ENCODE data around the gene ADM. TPM values are rescaled to one million over a fixed set of nuclear protein-coding genes. Genes with fewer than 3 reads are reported as not detected.

ADM gene
- total and polyA plus RNA-seq, 2 donors from 2014 or later, result 14.4 to 80.9 TPM

- no peak for DNase-seq
Measured at GRCh38 chr11:10291801-10292638, 12.9 kb upstream of the ADM start.

GRCh38 chr11:10293423-10294289 is 11.2 kb upstream of the ADM start, which contains the start of gene SBF2:
Gene SBF2 (minus strand): TSS chr11:10294219. CDS start chr11:10294069, 150 bp downstream.
- Histone ChIP-seq H3K4me1 (ENCODE audit: control insufficient read depth in 2 of 3, insufficient read depth in 2 of 3, low read depth in 1 of 3, low read length in 3 of 3) (peaks cover 0 to 15% (median 14%) of the 10 kb centered on the region in 3 donors), H3K27me3 (ENCODE audit: control insufficient read depth, insufficient read depth, low read length) (no peaks in the 10 kb centered on the region), H3K9ac (ENCODE audit: low read length in 3 of 3) (peak within 1 kb of the TSS; percentile 87 to 93 (median 90)), H3K9me3 (ENCODE audit: control insufficient read depth in 2 of 3, insufficient read depth in 1 of 3, low read length in 3 of 3) (no peaks in the 10 kb centered on the region), H3K27ac (ENCODE audit: low read depth in 2 of 2, low read length in 2 of 2) (peak within 1 kb of the TSS; percentile 98), H3K36me3 (ENCODE audit: control insufficient read depth in 2 of 3, insufficient read depth in 3 of 3, low read length in 3 of 3) (no peaks in the 10 kb centered on the region), H3K4me3 (ENCODE audit: low read length in 3 of 3) (peak within 1 kb of the TSS; percentile 84 to 93 (median 88))
- no peak for FAIRE-seq
- intact Hi-C loops (cut with DNase I), result no loop called here
- DNase-seq, result peak; percentile 91 to 95 (median 93)
- TF ChIP-seq, protein P1, sequence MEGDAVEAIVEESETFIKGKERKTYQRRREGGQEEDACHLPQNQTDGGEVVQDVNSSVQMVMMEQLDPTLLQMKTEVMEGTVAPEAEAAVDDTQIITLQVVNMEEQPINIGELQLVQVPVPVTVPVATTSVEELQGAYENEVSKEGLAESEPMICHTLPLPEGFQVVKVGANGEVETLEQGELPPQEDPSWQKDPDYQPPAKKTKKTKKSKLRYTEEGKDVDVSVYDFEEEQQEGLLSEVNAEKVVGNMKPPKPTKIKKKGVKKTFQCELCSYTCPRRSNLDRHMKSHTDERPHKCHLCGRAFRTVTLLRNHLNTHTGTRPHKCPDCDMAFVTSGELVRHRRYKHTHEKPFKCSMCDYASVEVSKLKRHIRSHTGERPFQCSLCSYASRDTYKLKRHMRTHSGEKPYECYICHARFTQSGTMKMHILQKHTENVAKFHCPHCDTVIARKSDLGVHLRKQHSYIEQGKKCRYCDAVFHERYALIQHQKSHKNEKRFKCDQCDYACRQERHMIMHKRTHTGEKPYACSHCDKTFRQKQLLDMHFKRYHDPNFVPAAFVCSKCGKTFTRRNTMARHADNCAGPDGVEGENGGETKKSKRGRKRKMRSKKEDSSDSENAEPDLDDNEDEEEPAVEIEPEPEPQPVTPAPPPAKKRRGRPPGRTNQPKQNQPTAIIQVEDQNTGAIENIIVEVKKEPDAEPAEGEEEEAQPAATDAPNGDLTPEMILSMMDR (IDR thresholded peaks at IDR 0.05; ENCODE audit: borderline replicate concordance, extremely low read depth, insufficient read depth), result no peak

More at GRCh38 chr11:10291801-10292638, 12.9 kb upstream of the ADM start:
- no peak overlapping the region for H3K9ac ChIP-seq (ENCODE audit: low read length in 3 of 3)
- no peaks in the 10 kb centered on the region for H3K27me3 ChIP-seq (ENCODE audit: control insufficient read depth, insufficient read depth, low read length)
- H3K36me3 ChIP-seq (ENCODE audit: control insufficient read depth in 2 of 3, insufficient read depth in 3 of 3, low read length in 3 of 3), result no peaks in the 10 kb centered on the region
- no peak for FAIRE-seq
- no peaks in the 10 kb centered on the region for H3K9me3 ChIP-seq (ENCODE audit: control insufficient read depth in 2 of 3, insufficient read depth in 1 of 3, low read length in 3 of 3)
- intact Hi-C loops (cut with DNase I), result no loop called here
- no peak overlapping the region for H3K4me3 ChIP-seq (ENCODE audit: low read length in 3 of 3)
- H3K27ac ChIP-seq (ENCODE audit: low read depth in 2 of 2, low read length in 2 of 2), result no peak overlapping the region
- H3K4me1 ChIP-seq (ENCODE audit: control insufficient read depth in 2 of 3, insufficient read depth in 2 of 3, low read depth in 1 of 3, low read length in 3 of 3), result peaks cover 0 to 15% (median 14%) of the 10 kb centered on the region in 3 donors
- TF ChIP-seq, protein P1 (IDR thresholded peaks at IDR 0.05; ENCODE audit: borderline replicate concordance, extremely low read depth, insufficient read depth), result no peak

GRCh38 chr11:10294290-10294953 is 10.5 kb upstream of the ADM start:
- no peaks in the 10 kb centered on the region for H3K36me3 ChIP-seq (ENCODE audit: control insufficient read depth in 2 of 3, insufficient read depth in 3 of 3, low read length in 3 of 3)
- TF ChIP-seq, protein P1 (IDR thresholded peaks at IDR 0.05; ENCODE audit: borderline replicate concordance, extremely low read depth, insufficient read depth), result no peak
- H3K27ac ChIP-seq (ENCODE audit: low read depth in 2 of 2, low read length in 2 of 2), result peak overlapping the region; percentile 98
- H3K9ac ChIP-seq (ENCODE audit: low read length in 3 of 3), result peak overlapping the region; percentile 5 to 93 (median 67)
- H3K4me3 ChIP-seq (ENCODE audit: low read length in 3 of 3), result peak overlapping the region; percentile 77 to 88 (median 83)
- peaks cover 0 to 15% (median 14%) of the 10 kb centered on the region in 3 donors for H3K4me1 ChIP-seq (ENCODE audit: control insufficient read depth in 2 of 3, insufficient read depth in 2 of 3, low read depth in 1 of 3, low read length in 3 of 3)
- FAIRE-seq (no peak), DNase-seq (peak; percentile 77 to 93 (median 85))
- intact Hi-C loops (cut with DNase I), result no loop called here
- no peaks in the 10 kb centered on the region for H3K27me3 ChIP-seq (ENCODE audit: control insufficient read depth, insufficient read depth, low read length)
- H3K9me3 ChIP-seq (ENCODE audit: control insufficient read depth in 2 of 3, insufficient read depth in 1 of 3, low read length in 3 of 3), result no peaks in the 10 kb centered on the region

Data from kidney (tissue), 14 donors.